ENCODE measurements around the gene S100A5.

DNA sequence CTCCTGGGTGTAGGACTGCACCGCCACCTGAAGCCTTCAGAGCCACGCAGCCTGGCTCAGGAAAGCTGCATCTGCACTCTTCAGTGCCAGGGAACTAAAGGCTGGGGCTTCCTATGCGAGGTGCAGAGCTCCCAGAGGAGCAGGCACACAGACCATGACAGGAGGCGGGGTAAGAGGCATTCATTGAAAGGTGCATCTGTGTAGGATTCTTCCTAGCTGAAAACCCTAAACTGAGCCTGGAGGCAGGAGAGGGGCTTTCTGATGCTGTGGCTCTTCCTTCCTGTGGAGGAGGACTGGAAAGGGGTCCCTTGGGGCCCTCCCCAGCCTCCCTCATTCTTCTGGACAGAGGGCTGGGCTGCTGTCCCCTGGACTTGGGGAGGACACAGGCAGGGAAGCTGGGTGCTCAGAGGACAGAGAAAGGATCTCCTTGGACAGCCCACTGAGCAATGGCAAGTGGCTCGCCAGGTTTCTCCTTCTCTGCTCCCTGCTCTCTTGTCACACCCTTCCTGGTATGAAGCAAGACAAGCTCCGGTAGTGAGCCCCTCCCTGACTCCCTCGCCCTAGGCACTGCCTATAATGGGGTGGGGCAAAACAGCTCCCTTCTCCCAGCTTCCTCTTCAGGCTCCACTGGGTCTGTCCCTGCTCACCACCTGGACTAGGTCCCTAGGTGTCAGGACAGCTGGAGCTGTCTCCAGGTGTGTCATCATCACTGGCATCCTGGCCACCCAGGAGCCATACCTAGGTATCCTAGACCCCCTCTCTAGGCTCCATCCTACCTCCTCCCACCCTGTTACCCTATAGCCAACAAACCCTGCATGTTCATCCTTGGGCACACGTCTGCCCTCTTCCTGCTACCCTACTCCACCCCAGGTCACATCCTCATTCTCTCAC is 25.0 kb downstream of the S100A5 start:
- TF ChIP-seq, protein P1, sequence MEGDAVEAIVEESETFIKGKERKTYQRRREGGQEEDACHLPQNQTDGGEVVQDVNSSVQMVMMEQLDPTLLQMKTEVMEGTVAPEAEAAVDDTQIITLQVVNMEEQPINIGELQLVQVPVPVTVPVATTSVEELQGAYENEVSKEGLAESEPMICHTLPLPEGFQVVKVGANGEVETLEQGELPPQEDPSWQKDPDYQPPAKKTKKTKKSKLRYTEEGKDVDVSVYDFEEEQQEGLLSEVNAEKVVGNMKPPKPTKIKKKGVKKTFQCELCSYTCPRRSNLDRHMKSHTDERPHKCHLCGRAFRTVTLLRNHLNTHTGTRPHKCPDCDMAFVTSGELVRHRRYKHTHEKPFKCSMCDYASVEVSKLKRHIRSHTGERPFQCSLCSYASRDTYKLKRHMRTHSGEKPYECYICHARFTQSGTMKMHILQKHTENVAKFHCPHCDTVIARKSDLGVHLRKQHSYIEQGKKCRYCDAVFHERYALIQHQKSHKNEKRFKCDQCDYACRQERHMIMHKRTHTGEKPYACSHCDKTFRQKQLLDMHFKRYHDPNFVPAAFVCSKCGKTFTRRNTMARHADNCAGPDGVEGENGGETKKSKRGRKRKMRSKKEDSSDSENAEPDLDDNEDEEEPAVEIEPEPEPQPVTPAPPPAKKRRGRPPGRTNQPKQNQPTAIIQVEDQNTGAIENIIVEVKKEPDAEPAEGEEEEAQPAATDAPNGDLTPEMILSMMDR (IDR thresholded peaks at IDR 0.05; ENCODE audit: insufficient read depth, low read depth, low read length) = no peak
- no peak for TF ChIP-seq EZH2 (IDR thresholded peaks at IDR 0.05; ENCODE audit: insufficient read depth, low read length)
